ENCODE data around the gene SYNPR.

SYNPR gene

DNA sequence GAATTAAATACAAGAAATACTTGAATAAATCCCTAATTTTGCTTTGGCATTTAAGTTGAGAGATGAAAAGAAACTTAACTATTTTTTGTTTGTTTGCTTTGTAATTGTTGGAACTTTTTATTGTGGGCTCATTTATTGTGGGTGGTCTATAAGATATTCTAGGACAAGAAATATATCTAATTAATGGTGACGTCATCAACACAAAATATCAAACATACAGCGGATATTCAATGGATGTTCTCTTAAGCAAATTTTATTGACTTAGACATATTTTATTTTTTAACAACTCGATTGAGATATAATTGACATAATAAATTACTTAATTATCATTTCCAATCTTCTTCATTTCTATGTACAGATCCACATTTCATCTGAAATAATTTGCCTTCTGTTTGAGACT is 30.0 kb downstream of the SYNPR start:
- no peak for DNase-seq

GRCh38 chr3:63309768-63310167 is 31.7 kb downstream of the SYNPR start:
- no peak for DNase-seq

- DNase-seq: no peak
These were observed 45.7 kb downstream of the SYNPR start for GRCh38 chr3:63323766-63324165.

DNA sequence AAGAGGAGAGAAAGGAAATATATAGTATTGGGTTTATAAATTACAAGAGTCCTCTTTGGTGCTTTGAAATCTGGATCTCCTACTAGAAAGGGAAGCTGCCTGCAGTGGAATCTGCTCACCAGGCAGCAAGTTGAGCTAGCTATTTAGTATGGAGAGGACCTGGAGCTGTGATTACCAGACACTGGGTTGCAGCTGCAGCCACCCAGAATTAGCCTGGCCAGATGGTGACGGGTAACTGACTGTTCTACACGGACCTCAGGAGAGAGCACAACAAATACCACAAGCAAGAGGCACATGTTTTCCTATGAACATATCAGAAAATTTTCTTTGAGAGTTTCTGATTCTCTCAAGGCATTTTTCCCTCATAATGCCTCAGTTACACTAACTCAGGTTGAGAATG is 46.5 kb downstream of the SYNPR start:
- no peak for DNase-seq

DNA sequence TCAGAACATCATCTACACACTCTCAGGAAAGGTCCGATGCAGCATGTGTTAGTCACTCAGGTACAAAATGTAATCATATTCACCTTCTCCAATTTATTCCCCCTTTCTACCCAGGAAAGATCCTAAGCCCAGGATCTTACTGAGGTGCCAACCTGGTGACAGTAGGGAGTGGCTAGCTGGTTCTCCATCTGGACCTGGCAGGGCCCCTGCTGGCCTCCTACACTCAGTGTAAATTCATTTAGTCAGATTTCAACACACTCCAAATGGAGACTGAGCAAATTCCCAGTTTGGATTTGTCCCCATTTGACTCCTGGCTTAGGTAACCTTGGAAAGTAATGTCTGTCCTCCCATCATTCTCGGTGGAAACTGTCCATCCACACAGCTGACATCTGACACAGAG is 47.3 kb downstream of the SYNPR start:
- no peak for DNase-seq

DNA sequence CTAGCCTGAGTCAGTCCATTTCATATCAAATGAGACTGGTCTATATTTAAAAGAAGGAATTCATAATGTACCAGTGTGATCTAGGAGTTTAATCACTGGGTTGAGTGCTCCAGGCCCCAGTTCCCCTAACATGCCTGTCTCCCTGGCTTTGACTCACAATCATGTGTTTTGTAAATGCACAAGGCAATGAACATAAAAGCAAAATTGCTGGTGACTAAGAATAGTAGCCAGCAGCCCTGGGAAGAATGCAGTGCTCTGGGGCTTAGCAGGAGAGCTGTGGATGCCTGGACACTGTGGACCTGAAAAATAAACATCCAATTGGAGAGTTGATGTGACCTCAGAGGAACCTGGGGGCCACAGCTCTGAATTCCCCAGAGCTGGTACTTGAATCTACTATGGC is 50.3 kb downstream of the SYNPR start:
- no peak for DNase-seq

DNA sequence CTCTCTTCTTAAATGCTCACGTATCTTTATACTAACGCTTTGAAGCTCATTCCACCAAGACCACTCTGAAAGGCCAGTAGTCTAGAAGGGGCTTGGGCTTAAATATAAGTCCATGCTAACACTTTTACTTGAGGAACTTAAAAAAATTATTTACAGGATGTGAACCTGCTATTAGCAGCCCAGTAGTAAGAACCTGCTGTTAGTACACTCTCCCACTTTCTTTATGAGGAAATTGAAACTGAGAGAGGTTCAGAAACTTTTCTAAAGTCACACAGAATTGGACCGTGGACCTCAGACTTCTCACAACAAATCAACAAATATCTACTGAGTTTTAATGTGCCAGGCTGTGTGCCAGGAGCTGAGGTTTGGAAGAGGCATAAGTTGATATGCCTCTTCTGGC is 53.4 kb downstream of the SYNPR start:
- DNase-seq: no peak

GRCh38 chr3:63333815-63334214 is 55.7 kb downstream of the SYNPR start:
- DNase-seq: no peak

DNA sequence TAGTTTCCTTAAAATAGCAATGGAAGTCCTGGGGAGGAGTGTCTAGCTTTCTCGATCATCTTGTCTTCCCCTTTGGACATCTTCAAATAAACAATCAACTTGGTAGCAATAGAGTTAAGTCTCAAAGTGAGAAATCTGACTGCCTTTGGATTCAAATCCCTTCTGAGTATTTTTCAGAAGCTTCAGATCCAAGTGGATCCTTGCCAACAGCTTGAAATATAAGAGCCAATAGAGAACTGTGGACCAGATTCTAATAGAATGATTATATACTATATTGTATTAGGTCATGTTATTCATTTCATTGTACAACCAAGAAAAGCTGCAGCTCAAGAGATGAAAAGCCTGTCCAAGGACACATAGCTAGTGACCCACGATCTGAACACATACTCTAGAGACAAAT is 60.2 kb downstream of the SYNPR start:
- no peak for DNase-seq

GRCh38 chr3:63343674-63344073 is 65.6 kb downstream of the SYNPR start:
- DNase-seq: peak; percentile 53 to 60

DNA sequence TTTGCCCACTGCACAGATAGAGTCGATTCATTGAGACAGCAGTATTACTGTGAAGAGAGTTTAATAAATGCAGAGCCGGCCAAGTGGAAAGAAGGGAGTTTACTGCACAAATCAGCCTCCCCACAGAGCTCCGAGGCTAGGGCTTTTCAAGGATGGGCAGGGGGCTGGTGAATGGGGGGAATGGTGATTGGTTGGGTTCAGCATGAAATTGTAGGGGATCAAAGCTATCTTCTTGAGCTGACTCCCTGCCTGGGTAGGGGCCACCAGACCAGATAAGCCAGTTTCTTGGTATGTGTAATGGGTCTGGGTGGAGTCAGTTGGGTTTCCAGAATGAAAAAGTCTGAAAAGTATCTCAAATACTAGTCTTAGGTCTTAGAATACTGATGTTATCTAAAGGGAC is 66.6 kb downstream of the SYNPR start:
- no peak for DNase-seq

DNA sequence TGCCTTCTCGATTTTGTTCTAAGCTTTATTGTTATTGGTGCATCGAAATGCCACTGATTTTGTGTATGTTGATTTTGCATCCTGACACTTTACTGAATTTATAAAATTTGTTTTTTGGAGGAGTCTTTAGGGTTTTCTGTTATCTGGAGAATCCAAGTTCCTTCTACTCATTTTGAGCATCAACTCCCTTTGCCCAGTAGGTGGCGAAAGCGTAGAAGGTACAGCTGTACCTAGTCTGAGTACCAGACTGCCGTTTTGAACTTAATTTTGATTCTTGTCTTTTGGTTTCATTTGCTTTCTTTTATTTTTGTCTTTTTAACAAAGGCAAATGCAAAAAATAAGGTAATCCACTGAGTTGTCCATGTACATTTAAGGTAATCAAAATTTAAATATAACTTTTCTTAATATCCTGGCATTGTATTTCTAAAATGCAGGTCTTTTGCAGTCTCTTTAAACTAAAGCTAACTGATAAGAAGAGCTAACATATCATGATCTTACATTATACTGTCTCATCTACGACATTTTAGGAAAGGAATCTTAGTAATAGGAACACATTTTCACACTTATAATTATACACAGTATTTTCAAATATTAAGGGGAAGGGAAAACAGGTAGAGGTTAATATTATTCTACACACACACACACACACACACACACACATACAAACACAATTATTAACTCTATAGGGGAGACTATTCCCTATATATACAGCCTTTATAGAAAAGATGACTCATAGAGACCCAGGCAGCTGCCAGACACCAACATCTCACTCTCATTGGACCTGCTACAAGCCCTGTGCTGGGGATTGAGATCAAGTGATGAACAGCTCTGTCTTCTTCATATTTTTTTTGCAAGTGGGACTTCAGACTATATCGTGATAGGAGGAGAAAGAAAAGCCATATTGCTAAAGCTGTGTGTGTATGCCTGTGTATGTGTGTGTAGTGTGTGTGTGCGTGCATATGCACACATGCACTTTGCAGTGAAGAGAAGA is 71.8 kb downstream of the SYNPR start:
- DNase-seq: peak; percentile 24 to 38

DNA sequence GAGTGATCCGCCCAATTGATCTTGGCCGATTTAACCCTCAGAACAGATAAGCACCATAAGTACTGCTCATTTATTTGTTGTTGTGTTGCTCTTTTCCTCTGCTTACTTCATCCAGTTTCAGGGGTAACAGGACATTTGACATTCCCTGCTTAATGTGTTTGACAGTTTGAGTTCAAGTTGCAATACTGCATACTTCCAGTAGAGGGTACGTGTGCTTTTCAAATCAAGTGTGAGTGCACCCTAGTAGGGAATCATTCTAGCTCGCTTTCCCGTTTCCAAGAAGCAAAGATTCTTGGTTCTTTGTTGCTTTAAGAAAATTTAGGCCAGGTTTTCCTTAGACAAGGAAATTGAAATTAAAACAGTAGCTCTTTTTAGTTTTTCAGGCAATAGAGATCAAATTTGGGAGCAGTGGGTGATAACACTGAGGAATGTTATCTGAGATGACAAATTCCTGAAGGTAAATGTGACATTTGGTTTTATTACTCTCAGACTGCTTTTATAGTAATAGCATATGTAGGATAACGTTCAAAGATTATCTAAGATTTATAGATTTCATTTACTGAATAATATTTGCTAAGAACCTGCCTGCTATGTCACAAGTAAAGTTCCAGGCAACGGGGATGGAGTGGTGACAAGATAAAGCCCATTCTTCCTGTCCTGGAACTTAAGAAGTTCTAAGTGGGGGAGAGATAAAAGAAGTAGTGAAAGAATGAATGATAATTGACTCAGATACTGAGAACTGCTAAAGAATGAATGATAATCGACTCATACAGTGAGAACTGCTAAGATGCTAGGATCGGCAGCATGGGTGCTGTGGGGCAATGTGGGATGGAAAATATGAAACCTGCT is 73.3 kb downstream of the SYNPR start:
- DNase-seq: peak in 1 of 2 experiments; percentile 0

- no peak for DNase-seq
These were observed 73.8 kb downstream of the SYNPR start for GRCh38 chr3:63352008-63352279.

- DNase-seq: no peak
These were observed 75.3 kb downstream of the SYNPR start for GRCh38 chr3:63353383-63353782.

DNA sequence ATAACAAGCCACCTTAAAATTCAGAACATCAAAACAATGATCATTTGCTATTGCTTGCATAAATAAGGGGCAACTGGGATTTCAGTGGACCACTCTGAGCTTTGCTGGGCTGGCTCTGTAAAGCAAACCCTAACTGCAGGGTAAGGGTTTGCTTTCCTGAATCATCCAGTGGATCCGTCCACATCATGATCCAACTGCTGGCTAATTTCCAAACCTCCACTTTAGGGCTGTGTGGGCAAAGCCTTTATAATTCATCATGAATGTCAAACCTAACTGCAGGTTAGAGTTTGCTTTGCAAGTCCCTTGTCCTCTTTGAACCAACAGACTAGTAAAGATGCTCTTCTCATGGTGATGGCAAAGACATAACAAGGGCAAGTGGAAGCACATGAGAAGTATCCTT is 76.1 kb downstream of the SYNPR start:
- DNase-seq: no peak

- no peak for DNase-seq
These were observed 77.7 kb downstream of the SYNPR start for GRCh38 chr3:63355809-63356208.

- no peak for DNase-seq
These were observed 86.4 kb downstream of the SYNPR start for GRCh38 chr3:63364495-63364894.

DNA sequence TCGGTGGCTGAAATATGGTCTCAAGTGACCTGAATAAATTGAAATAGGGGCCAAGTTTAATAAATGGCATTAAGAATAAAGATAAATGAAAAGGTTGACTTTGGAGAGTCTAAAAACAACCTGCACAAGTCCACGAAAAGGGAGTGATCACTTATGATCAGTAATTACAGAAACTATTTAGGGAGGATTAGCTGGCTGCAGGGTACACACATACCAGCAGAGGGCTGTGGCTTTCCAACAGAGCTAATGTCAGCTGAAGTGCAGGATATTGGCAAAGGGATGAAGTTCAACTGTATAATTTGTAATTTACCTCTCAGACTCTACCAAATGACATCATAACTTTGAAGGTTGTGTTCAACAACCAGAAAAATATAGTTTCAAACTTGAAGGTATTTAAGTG is 86.8 kb downstream of the SYNPR start:
- no peak for DNase-seq

DNA sequence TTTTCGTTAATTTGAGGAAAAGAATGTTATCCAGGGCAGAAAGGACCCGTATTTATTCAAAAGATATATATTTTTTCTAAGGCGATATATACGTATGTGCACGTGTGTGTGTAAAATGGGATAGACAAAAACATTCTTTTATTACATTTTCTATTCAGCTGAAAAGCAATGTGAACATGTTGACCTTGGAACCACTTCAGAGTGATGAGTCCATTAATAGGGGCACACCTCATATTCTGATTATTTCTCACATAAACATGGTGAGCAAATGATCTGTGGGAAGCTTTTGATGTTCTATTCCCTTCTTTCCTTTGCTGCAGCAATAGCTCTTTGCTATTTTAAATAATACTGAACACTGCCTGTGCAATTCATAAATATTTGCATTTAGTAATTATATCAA is 87.6 kb downstream of the SYNPR start:
- DNase-seq: no peak

DNA sequence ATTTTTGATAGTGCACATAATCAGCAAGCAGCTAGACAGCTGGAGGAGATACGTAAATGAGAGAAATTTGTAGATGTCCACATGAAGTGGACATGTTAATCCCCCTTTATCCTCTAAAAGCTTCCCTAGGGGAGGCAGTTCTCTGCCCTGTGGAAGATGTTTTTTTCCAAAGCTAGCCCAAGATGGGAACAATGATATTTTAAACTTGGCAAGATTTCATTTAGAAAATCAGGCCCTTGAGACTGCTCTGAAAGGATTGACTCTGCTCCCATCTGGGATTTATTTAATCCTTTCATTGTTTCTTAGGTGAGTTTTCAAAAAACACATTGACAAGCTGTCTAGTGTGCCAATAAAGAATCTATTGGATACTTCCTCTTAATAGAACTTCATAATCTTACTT is 92.0 kb downstream of the SYNPR start:
- DNase-seq: no peak

- no peak for DNase-seq
These were observed 104.9 kb downstream of the SYNPR start for GRCh38 chr3:63383040-63383439.

- no peak for DNase-seq
These were observed 106.3 kb downstream of the SYNPR start for GRCh38 chr3:63384382-63384781.

DNA sequence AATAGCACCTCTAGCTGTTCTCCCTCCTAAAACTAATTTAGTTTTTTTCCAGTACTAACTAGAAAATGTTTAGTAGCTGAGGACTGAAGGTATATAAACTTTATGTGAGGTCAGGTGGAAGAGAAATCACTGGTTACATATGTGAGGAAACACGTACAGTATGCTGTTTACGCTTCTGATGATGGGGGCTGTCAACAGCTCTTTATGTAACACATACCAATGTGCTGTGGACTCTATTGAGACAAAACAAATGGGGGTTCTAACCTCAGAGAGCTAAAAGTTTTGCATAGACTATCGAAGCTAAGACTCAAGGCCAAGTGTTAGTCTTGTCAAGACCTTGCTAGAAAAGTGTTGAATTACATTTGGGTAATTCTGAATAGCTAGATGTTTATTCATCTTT is 107.5 kb downstream of the SYNPR start:
- no peak for DNase-seq
